Rectal smooth muscle tissue (tissue), 1 donor: ENCODE measurements around the gene CLEC12A.
"Not testable (repeated sequence)": the region's sequence is repeated elsewhere in the genome, so short reads cannot be mapped to it uniquely, and the experiment has no call there.

Experiments
- H3K27ac ChIP-seq: one replicate; pipeline ENCODE4 v1.7.0; 2013; ENCODE audit warnings: low read depth, low read length, inconsistent platforms
- H3K27me3 ChIP-seq: one replicate; pipeline ENCODE4 v1.7.0; 2013; ENCODE audit warnings: low read length; ENCODE audit not compliant: control insufficient read depth, insufficient read depth
- H3K36me3 ChIP-seq: one replicate; pipeline ENCODE4 v1.7.0; 2013; ENCODE audit warnings: low read length; ENCODE audit not compliant: control insufficient read depth, insufficient read depth
- H3K4me1 ChIP-seq: one replicate; pipeline ENCODE4 v1.7.0; 2013; ENCODE audit warnings: low read length; ENCODE audit not compliant: control insufficient read depth, insufficient read depth
- H3K4me3 ChIP-seq: one replicate; pipeline ENCODE4 v1.7.0; 2013; ENCODE audit warnings: low read length
- H3K9ac ChIP-seq: one replicate; pipeline ENCODE4 v1.7.0; 2013; ENCODE audit warnings: low read length

Gene CLEC12A

GRCh38 chr12:10025236-10025635 is 54.0 kb downstream of the CLEC12A start:
- H3K4me1 ChIP-seq, result no peaks in the 10 kb centered on the region
- H3K4me3 ChIP-seq, result no peak overlapping the region
- H3K9ac ChIP-seq, result no peak overlapping the region
- no peaks in the 10 kb centered on the region for H3K36me3 ChIP-seq
- no peaks in the 10 kb centered on the region for H3K27me3 ChIP-seq
- H3K27ac ChIP-seq, result no peak overlapping the region

GRCh38 chr12:10026666-10027065 is 55.5 kb downstream of the CLEC12A start:
- H3K4me1 ChIP-seq, H3K9ac ChIP-seq, H3K36me3 ChIP-seq, H3K4me3 ChIP-seq, H3K27me3 ChIP-seq, H3K27ac ChIP-seq: not testable (repeated sequence)

- Histone ChIP-seq H3K27me3 (no peaks in the 10 kb centered on the region), H3K4me1 (no peaks in the 10 kb centered on the region), H3K9ac (no peak overlapping the region), H3K4me3 (no peak overlapping the region), H3K27ac (no peak overlapping the region), H3K36me3 (no peaks in the 10 kb centered on the region)
Observed at GRCh38 chr12:10027311-10027710, 56.1 kb downstream of the CLEC12A start.

GRCh38 chr12:10027721-10028120 is 56.5 kb downstream of the CLEC12A start:
- no peak overlapping the region for H3K4me3 ChIP-seq
- H3K27me3 ChIP-seq, result no peaks in the 10 kb centered on the region
- H3K4me1 ChIP-seq, result no peaks in the 10 kb centered on the region
- no peaks in the 10 kb centered on the region for H3K36me3 ChIP-seq
- no peak overlapping the region for H3K27ac ChIP-seq
- no peak overlapping the region for H3K9ac ChIP-seq

GRCh38 chr12:10030446-10030845 is 59.2 kb downstream of the CLEC12A start, which contains the start of gene CLEC9A:
Gene CLEC9A (plus strand): TSS chr12:10030682. CDS start chr12:10052688, 22,006 bp downstream.
- no peaks in the 10 kb centered on the region for H3K36me3 ChIP-seq
- no peaks in the 10 kb centered on the region for H3K27me3 ChIP-seq
- no peak within 1 kb of the TSS for H3K4me3 ChIP-seq
- no peaks in the 10 kb centered on the region for H3K4me1 ChIP-seq
- H3K27ac ChIP-seq, result no peak within 1 kb of the TSS
- H3K9ac ChIP-seq, result no peak within 1 kb of the TSS

GRCh38 chr12:10031321-10031720 is 60.1 kb downstream of the CLEC12A start:
- no peaks in the 10 kb centered on the region for H3K36me3 ChIP-seq
- no peak overlapping the region for H3K4me3 ChIP-seq
- H3K27ac ChIP-seq, result no peak overlapping the region

GRCh38 chr12:10031771-10032175 is 60.6 kb downstream of the CLEC12A start:
- no peaks in the 10 kb centered on the region for H3K27me3 ChIP-seq
- no peak overlapping the region for H3K9ac ChIP-seq
- H3K27ac ChIP-seq, result no peak overlapping the region
- no peaks in the 10 kb centered on the region for H3K36me3 ChIP-seq
- H3K4me1 ChIP-seq, result no peaks in the 10 kb centered on the region
- no peak overlapping the region for H3K4me3 ChIP-seq

More at GRCh38 chr12:10031321-10031720, 60.1 kb downstream of the CLEC12A start:
- Histone ChIP-seq H3K9ac (no peak overlapping the region), H3K27me3 (no peaks in the 10 kb centered on the region), H3K4me1 (no peaks in the 10 kb centered on the region)

GRCh38 chr12:10033783-10034545 is 62.8 kb downstream of the CLEC12A start:
- H3K4me1 ChIP-seq, result no peaks in the 10 kb centered on the region
- H3K36me3 ChIP-seq, result no peaks in the 10 kb centered on the region

More at GRCh38 chr12:10033783-10034545, 62.8 kb downstream of the CLEC12A start:
- no peak overlapping the region for H3K27ac ChIP-seq
- no peak overlapping the region for H3K4me3 ChIP-seq
- no peak overlapping the region for H3K9ac ChIP-seq
- H3K27me3 ChIP-seq, result no peaks in the 10 kb centered on the region
